Prostate gland (tissue), 2 donors: Measurements from ENCODE around the gene MRTFB.

Experiments
- CTCF ChIP-seq, 4 experiments: fragments of 200-600 bp in 2 of 4; fragments of 450-650 bp in 2 of 4; sonication (generic) in 2 of 4; IDR thresholded peaks; 1 replicate in 3 of 4; 2 replicates in 1 of 4; pipeline ENCODE4 v1.5.1; 2016 to 2019; ENCODE audit warnings: antibody characterized with exemption in 4 of 4, mild to moderate bottlenecking in 2 of 4, moderate library complexity in 2 of 4
- POLR2A ChIP-seq: fragments of 450-650 bp; IDR thresholded peaks from one replicate; pipeline ENCODE4 v1.6.1; 2016; ENCODE audit warnings: antibody characterized with exemption, mild to moderate bottlenecking
- POLR2AphosphoS5 ChIP-seq: sonication (generic); formaldehyde crosslinking; IDR thresholded peaks from one replicate; pipeline ENCODE4 v1.6.1; 2017; ENCODE audit warnings: antibody characterized with exemption

GRCh38 chr16:14296663-14297062 lies 225.5 kb downstream of the MRTFB start:
- TF ChIP-seq POLR2A (no peak), CTCF (IDR thresholded peaks at IDR 0.05) (no peak), POLR2AphosphoS5 (no peak)
